OCI-LY7 (cell line): ENCODE data around the gene ANXA4.

Source experiments
- CTCF ChIP-seq: fragments of 200-600 bp; sonication (generic); conservative IDR thresholded peaks from 2 replicates; pipeline ENCODE4 v1.5.1; 2014; ENCODE audit warnings: mild to moderate bottlenecking, antibody characterized with exemption, low read length, moderate library complexity, mixed read lengths
- EZH2phosphoT487 ChIP-seq: fragments of 200-600 bp; sonication (generic); IDR thresholded peaks from 2 replicates; pipeline ENCODE4 v1.6.1; 2018; ENCODE audit warnings: low read depth, borderline replicate concordance, mild to moderate bottlenecking, mixed run types, antibody characterized with exemption, low read length, moderate library complexity, mixed read lengths

GRCh38 chr2:69704446-69704845 lies 37.5 kb upstream of the ANXA4 start:
- TF ChIP-seq CTCF (no peak), EZH2phosphoT487 (no peak)
